Endothelial cell of umbilical vein (primary cell): Measurements from ENCODE around the gene ARMH4. TPM values are rescaled to one million over a fixed set of nuclear protein-coding genes. Genes with fewer than 3 reads are reported as not detected.

Experiments used
- BruUV-seq: library from RNA; stranded (reverse); fragments of 400-500 nt; replicated peaks from 2 replicates; lab custom pipeline; 2021; lab: Mats Ljungman, UMichigan
- CTCF ChIA-PET: fragments of 300-600, 350-600 bp; sonication (Branson Sonifier 250); formaldehyde crosslinking; loops from one replicate; lab custom pipeline; 2021; ENCODE audit warnings: antibody characterized with exemption, inconsistent platforms; lab: Charles Lee
- POLR2A ChIA-PET: fragments of 300-600, 350-600 bp; sonication (Branson Sonifier 250); formaldehyde crosslinking; loops from one replicate; lab custom pipeline; 2021; ENCODE audit warnings: antibody characterized with exemption, inconsistent platforms; lab: Charles Lee
- DNase-seq: peaks from one replicate; pipeline ENCODE4 v3.0.0-alpha.2; 2011; ENCODE audit warnings: low read depth, low spot score
- FAIRE-seq: peaks from 2 replicates; lab custom pipeline; 2011; peaks lifted over from hg19 to GRCh38; lab: Jason Lieb, UNC
- H2AFZ ChIP-seq: 2 replicates; pipeline ENCODE4 v1.6.0; 2012; ENCODE audit warnings: low read depth, low read length, control low read depth, inconsistent platforms
- H3K27ac ChIP-seq: 2 replicates; pipeline ENCODE4 v1.5.1; 2011; ENCODE audit warnings: low read depth, mild to moderate bottlenecking, control low read depth, low read length, moderate library complexity; ENCODE audit not compliant: insufficient read depth
- H3K27me3 ChIP-seq, 2 experiments: 2 replicates each; pipeline versions ENCODE4 v1.6.0 to v1.6.1; 2011; ENCODE audit warnings: low read length in 2 of 2, mixed read lengths in 1 of 2; ENCODE audit not compliant: control insufficient read depth in 2 of 2, insufficient read depth in 2 of 2
- H3K36me3 ChIP-seq, 2 experiments: 2 replicates in 1 of 2; 3 replicates in 1 of 2; pipeline ENCODE4 v1.5.1; 2011; ENCODE audit warnings: low read length in 2 of 2, mild to moderate bottlenecking in 1 of 2, moderate library complexity in 1 of 2; ENCODE audit not compliant: control insufficient read depth in 2 of 2, insufficient read depth in 2 of 2; ENCODE audit errors: extremely low read depth in 1 of 2
- H3K4me1 ChIP-seq: 3 replicates; pipeline ENCODE4 v1.5.1; 2011; ENCODE audit warnings: mild to moderate bottlenecking, low read length; ENCODE audit not compliant: control insufficient read depth, insufficient read depth; ENCODE audit errors: extremely low read depth
- H3K4me2 ChIP-seq: 2 replicates; pipeline ENCODE4 v1.6.1; 2011; ENCODE audit warnings: low read length, control low read depth, mixed read lengths; ENCODE audit not compliant: insufficient read depth
- H3K4me3 ChIP-seq, 3 experiments: fragments of 200-600 bp in 1 of 3; sonication (generic), shearing (Covaris generic) in 1 of 3; replicated peaks in 1 of 3; 2 replicates each; pipeline ENCODE4 v1.5.1; 2011 to 2016; ENCODE audit warnings: control low read depth in 3 of 3, low read length in 3 of 3, mild to moderate bottlenecking in 2 of 3, inconsistent platforms in 1 of 3, low read depth in 1 of 3, moderate library complexity in 1 of 3; ENCODE audit not compliant: insufficient read depth in 1 of 3
- H3K79me2 ChIP-seq: 2 replicates; pipeline ENCODE4 v1.6.0; 2012; ENCODE audit warnings: low read length, inconsistent platforms; ENCODE audit not compliant: control insufficient read depth, insufficient read depth
- H3K9ac ChIP-seq: replicated peaks from 2 replicates; pipeline ENCODE3; 2011; ENCODE audit warnings: low read length, control low read depth; ENCODE audit not compliant: insufficient read depth; ENCODE audit errors: extremely low read depth
- H3K9me1 ChIP-seq: replicated peaks from 3 replicates; pipeline ENCODE4 v1.6.0; 2011; ENCODE audit warnings: mild to moderate bottlenecking, low read length; ENCODE audit not compliant: control insufficient read depth, insufficient read depth; ENCODE audit errors: extremely low read depth
- H3K9me3 ChIP-seq: replicated peaks from 2 replicates; pipeline ENCODE4 v1.5.1; 2012; ENCODE audit warnings: low read length, inconsistent platforms; ENCODE audit not compliant: control insufficient read depth, insufficient read depth
- H4K20me1 ChIP-seq: replicated peaks from 2 replicates; pipeline ENCODE3; 2011; ENCODE audit warnings: mild to moderate bottlenecking, low read length; ENCODE audit not compliant: control insufficient read depth, insufficient read depth; ENCODE audit errors: extremely low read depth
- EZH2 ChIP-seq: IDR thresholded peaks from 2 replicates; pipeline ENCODE4 v1.6.1; 2012; ENCODE audit warnings: borderline replicate concordance, low read depth, mild to moderate bottlenecking, moderate library complexity, low read length, inconsistent platforms; ENCODE audit not compliant: severe bottlenecking
- FOS ChIP-seq: IDR thresholded peaks from 2 replicates; pipeline ENCODE4 v1.6.1; 2011; ENCODE audit warnings: mild to moderate bottlenecking, low read length, moderate library complexity, borderline replicate concordance; ENCODE audit not compliant: insufficient read depth
- GATA2 ChIP-seq: IDR thresholded peaks from 2 replicates; pipeline ENCODE4 v1.7.0; 2011; ENCODE audit warnings: low read depth, mild to moderate bottlenecking, moderate library complexity, mixed read lengths, low read length; ENCODE audit not compliant: insufficient read length, insufficient read depth
- JUN ChIP-seq: IDR thresholded peaks from 2 replicates; pipeline ENCODE4 v1.6.1; 2011; ENCODE audit warnings: borderline replicate concordance, low read depth; ENCODE audit not compliant: insufficient read length, insufficient read depth
- MYC ChIP-seq: IDR thresholded peaks from one replicate; pipeline ENCODE4 v1.6.1; 2011; ENCODE audit warnings: mild to moderate bottlenecking, low read depth, low read length
- POLR2A ChIP-seq: IDR thresholded peaks from 2 replicates; pipeline ENCODE4 v1.6.1; 2012; ENCODE audit warnings: low read depth, mild to moderate bottlenecking, control low read depth, low read length
- POLR2AphosphoS5 ChIP-seq: IDR thresholded peaks from 2 replicates; pipeline ENCODE4 v1.6.1; 2012; ENCODE audit warnings: low read depth, mild to moderate bottlenecking, control low read depth, low read length, moderate library complexity; ENCODE audit not compliant: insufficient read depth
- dilution Hi-C: fragments of 300-500 bp; cut with MboI; formaldehyde crosslinking; loops from one replicate; pipeline ENCODE4 v1.15.0; 2019; ENCODE audit warnings: low sequenced_read_pairs; ENCODE audit not compliant: extremely low pct_ligation_motif_present
- intact Hi-C: fragments of 100-400 bp; cut with micrococcal nuclease; formaldehyde crosslinking; loops from one replicate; pipeline ENCODE4 v1.10.0; 2022
- polyA plus RNA-seq, 4 experiments: library from polyadenylated mRNA; depleted of rRNA in 3 of 4; stranded (reverse) in 3 of 4; unstranded in 1 of 4; fragments of >200 nt; gene quantifications; 2 replicates each; pipeline versions ENCODE4 v1.2.1 to v1.2.3, GENCODE V29; 2011 to 2012; ENCODE audit warnings: missing spikeins in 1 of 4
- total RNA-seq: library from RNA; stranded (reverse); gene quantifications from 2 replicates; pipeline ENCODE4 v1.2.3, GENCODE V29; 2021
- TF ChIP-seq, protein P1 (sequence below), 2 donors: IDR thresholded peaks; 1 replicate in 1 of 2; 2 replicates in 1 of 2; pipeline ENCODE4 v1.5.1; 2011; ENCODE audit warnings: low read length in 2 of 2, mild to moderate bottlenecking in 2 of 2, moderate library complexity in 2 of 2, control low read depth in 1 of 2, inconsistent platforms in 1 of 2, low read depth in 1 of 2; ENCODE audit not compliant: insufficient read depth in 1 of 2; ENCODE audit errors: extremely low read depth in 1 of 2
- TF ChIP-seq, protein P2 (sequence below): IDR thresholded peaks from 2 replicates; pipeline ENCODE4 v1.6.1; 2011; ENCODE audit not compliant: insufficient read depth, insufficient read length

ARMH4 gene
- total and polyA plus RNA-seq, 2 donors (not counting 3 experiments of a cell fraction or from before 2014, with no cell fraction given) = 1.1 to 3.0 TPM

DNA sequence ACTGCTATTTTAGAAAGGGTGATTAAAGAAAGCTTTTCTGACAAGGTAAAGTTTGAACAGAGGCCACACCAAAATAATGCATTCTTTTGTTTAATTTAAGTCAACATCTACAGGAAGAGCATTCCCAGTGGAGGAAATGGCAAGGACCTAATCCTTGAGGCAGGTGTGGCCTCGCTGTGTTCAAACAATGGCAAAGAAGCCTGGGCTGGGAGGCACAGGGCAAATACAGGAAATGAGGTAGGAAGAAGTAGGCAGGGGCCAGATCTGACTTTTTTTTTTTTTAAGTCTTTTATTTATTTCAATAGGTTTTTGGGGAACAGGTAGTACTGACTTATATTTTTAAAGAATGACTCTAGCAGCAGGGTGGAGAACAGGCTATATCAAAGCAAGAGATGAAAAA is 53.5 kb downstream of the ARMH4 start:
- FAIRE-seq (peak; percentile 82), DNase-seq (peak; percentile 22)
- Histone ChIP-seq H3K27me3 (peaks cover 0 to 13% of the 10 kb centered on the region in 2 experiments), H3K4me1 (peaks cover 22% of the 10 kb centered on the region), H4K20me1 (no peaks in the 10 kb centered on the region), H3K4me2 (no peak overlapping the region), H3K4me3 (no peak overlapping the region), H3K79me2 (no peaks in the 10 kb centered on the region), H3K9me1 (no peaks in the 10 kb centered on the region), H2AFZ (peak overlapping the region; percentile 28), H3K9me3 (no peaks in the 10 kb centered on the region), H3K36me3 (no peaks in the 10 kb centered on the region), H3K27ac (peak overlapping the region; percentile 31), H3K9ac (no peak overlapping the region)
- intact Hi-C loops (loop anchor here (2.0 kb wide), 1 partner anchor 16 kb away; no protein-coding TSS in a partner anchor), dilution Hi-C loops (no loop called here)
- no TSS peak for BruUV-seq
- ChIA-PET POLR2A (no interaction called here), CTCF (no interaction called here)
- no peak for TF ChIP-seq FOS
- no peak for TF ChIP-seq POLR2A
- no peak for TF ChIP-seq GATA2
- TF ChIP-seq, protein P1, sequence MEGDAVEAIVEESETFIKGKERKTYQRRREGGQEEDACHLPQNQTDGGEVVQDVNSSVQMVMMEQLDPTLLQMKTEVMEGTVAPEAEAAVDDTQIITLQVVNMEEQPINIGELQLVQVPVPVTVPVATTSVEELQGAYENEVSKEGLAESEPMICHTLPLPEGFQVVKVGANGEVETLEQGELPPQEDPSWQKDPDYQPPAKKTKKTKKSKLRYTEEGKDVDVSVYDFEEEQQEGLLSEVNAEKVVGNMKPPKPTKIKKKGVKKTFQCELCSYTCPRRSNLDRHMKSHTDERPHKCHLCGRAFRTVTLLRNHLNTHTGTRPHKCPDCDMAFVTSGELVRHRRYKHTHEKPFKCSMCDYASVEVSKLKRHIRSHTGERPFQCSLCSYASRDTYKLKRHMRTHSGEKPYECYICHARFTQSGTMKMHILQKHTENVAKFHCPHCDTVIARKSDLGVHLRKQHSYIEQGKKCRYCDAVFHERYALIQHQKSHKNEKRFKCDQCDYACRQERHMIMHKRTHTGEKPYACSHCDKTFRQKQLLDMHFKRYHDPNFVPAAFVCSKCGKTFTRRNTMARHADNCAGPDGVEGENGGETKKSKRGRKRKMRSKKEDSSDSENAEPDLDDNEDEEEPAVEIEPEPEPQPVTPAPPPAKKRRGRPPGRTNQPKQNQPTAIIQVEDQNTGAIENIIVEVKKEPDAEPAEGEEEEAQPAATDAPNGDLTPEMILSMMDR (IDR thresholded peaks at IDR 0.05; ENCODE audit: extremely low read depth in 1 of 2, insufficient read depth in 1 of 2, low read depth in 1 of 2, low read length in 2 of 2) = no peak
- no peak for TF ChIP-seq JUN
- no peak for TF ChIP-seq MYC
- TF ChIP-seq EZH2 = no peak
- TF ChIP-seq, protein P2, sequence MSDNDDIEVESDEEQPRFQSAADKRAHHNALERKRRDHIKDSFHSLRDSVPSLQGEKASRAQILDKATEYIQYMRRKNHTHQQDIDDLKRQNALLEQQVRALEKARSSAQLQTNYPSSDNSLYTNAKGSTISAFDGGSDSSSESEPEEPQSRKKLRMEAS = no peak
- TF ChIP-seq POLR2AphosphoS5 = no peak
